HepG2 (cell line): ENCODE results near the gene NDUFS2.

ENCODE experiments used
- CAMTA2 ChIP-seq: sonication (generic); formaldehyde crosslinking; IDR thresholded peaks from 2 replicates; pipeline ENCODE4 v1.4.0; 2020; ENCODE audit warnings: mild to moderate bottlenecking, missing genetic modification reagents, borderline replicate concordance
- CBFB ChIP-seq: sonication (generic); formaldehyde crosslinking; IDR thresholded peaks from 2 replicates; pipeline ENCODE4 v1.4.0; 2020; ENCODE audit warnings: missing genetic modification reagents
- CEBPB ChIP-seq: IDR thresholded peaks from 2 replicates; pipeline ENCODE4 v1.6.1; 2011; ENCODE audit warnings: low read depth, low read length, improper control_type of control experiment, borderline replicate concordance
- CTCF ChIP-seq: sonication (generic); formaldehyde crosslinking; IDR thresholded peaks from 2 replicates; pipeline ENCODE4 v1.5.0; 2020; ENCODE audit warnings: mild to moderate bottlenecking, missing genetic modification reagents, moderate library complexity
- DR1 ChIP-seq: sonication (generic); formaldehyde crosslinking; IDR thresholded peaks from 2 replicates; pipeline ENCODE4 v1.8.0; 2021; ENCODE audit warnings: mild to moderate bottlenecking, missing genetic modification reagents, inconsistent platforms
- EZH2 ChIP-seq: conservative IDR thresholded peaks from 2 replicates; pipeline ENCODE4 v1.6.1; 2012; ENCODE audit warnings: mild to moderate bottlenecking, low read depth, low read length, moderate library complexity
- PCBP1 ChIP-seq: fragments of 200-400 bp; formaldehyde crosslinking; IDR thresholded peaks from 2 replicates; pipeline ENCODE4 v1.6.1; 2017; ENCODE audit warnings: mild to moderate bottlenecking, low read depth, low read length, borderline replicate concordance
- RAD21 ChIP-seq: fragments of 450-650 bp; formaldehyde crosslinking; IDR thresholded peaks from 2 replicates; pipeline ENCODE4 v1.5.0; 2020; ENCODE audit warnings: mild to moderate bottlenecking
- ZBTB8A ChIP-seq: sonication (generic); formaldehyde crosslinking; IDR thresholded peaks from 2 replicates; pipeline ENCODE4 v1.4.0; 2020; ENCODE audit warnings: mild to moderate bottlenecking, low read depth, missing genetic modification reagents, borderline replicate concordance
- ZNF280B ChIP-seq: sonication (generic); formaldehyde crosslinking; IDR thresholded peaks from 2 replicates; pipeline ENCODE4 v1.5.0; 2020; ENCODE audit warnings: missing genetic modification reagents, mild to moderate bottlenecking, borderline replicate concordance
- ZNF543 ChIP-seq: sonication (generic); formaldehyde crosslinking; IDR thresholded peaks from 2 replicates; pipeline ENCODE4 v1.4.0; 2020; ENCODE audit warnings: mild to moderate bottlenecking, missing genetic modification reagents
- TF ChIP-seq, protein P1 (sequence below): sonication (generic); formaldehyde crosslinking; IDR thresholded peaks from 2 replicates; pipeline ENCODE4 v1.4.0; 2020; ENCODE audit warnings: mild to moderate bottlenecking, missing genetic modification reagents

DNA sequence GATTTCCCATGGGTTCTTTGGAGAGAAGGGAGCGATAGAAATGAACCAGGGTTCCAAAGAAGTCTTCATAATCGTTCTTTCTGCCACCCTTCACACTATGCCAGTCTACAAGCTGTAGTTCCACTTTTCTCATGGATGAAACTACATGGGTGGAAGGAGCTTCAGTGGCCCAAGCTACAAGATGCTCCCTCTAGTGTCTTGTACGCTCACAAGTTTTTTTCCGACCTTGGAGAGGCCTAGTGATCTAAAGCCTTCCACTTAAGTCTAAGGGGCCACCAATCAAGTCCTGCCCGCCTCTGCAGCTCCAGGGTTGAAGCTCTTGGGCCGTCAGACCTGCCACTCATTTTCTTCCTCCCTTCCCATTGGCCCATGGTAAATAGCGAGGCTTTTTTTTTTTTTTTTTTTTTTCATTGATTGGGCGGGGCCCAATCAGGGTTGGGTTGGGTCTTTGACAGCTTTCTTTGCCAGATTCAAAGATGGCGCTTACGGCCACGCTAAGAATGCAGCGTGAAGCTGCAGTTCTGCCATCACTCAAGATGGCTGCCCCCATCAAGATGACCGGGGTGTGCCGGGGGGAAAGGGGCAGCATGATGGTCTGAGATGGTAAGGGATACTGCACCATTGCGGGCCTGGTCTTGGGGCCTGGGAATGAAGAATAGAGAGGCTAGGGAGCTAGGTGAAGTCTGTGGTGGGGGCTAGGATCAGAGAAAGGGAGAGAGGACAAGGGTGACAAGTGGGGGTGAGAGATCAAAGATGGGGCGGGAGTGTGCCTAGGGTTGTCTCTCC, 23.6 kb downstream of the NDUFS2 start, which contains the start of gene TOMM40L:
- TF ChIP-seq CTCF (CRISPR knock-in tag) (peak; percentile 79), CBFB (CRISPR knock-in tag) (no peak), ZBTB8A (CRISPR knock-in tag) (0 out of 2 replicates have a peak, but pooled peaks have one; percentile 51), ZNF280B (CRISPR knock-in tag) (no peak), ZNF543 (no peak), PCBP1 (no peak), CEBPB (no peak), RAD21 (CRISPR knock-in tag) (no peak; the same call in 1 of the 2 replicates), EZH2 (no peak), CAMTA2 (CRISPR knock-in tag) (no peak), DR1 (no peak)
- TF ChIP-seq, protein P1, sequence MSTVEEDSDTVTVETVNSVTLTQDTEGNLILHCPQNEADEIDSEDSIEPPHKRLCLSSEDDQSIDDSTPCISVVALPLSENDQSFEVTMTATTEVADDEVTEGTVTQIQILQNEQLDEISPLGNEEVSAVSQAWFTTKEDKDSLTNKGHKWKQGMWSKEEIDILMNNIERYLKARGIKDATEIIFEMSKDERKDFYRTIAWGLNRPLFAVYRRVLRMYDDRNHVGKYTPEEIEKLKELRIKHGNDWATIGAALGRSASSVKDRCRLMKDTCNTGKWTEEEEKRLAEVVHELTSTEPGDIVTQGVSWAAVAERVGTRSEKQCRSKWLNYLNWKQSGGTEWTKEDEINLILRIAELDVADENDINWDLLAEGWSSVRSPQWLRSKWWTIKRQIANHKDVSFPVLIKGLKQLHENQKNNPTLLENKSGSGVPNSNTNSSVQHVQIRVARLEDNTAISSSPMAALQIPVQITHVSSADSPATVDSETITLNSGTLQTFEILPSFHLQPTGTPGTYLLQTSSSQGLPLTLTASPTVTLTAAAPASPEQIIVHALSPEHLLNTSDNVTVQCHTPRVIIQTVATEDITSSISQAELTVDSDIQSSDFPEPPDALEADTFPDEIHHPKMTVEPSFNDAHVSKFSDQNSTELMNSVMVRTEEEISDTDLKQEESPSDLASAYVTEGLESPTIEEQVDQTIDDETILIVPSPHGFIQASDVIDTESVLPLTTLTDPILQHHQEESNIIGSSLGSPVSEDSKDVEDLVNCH (CRISPR knock-in tag) = no peak
